ENCODE results near the gene GJC3.

Gene GJC3

GRCh38 chr7:99949645-99950228 is 20.3 kb upstream of the GJC3 start:
- peak in 1 of 2 experiments; percentile 29 for DNase-seq
- no peak for TF ChIP-seq GATA1 (IDR thresholded peaks at IDR 0.05; ENCODE audit: low read depth, low read length)
- TF ChIP-seq POLR2A (IDR thresholded peaks at IDR 0.05; ENCODE audit: low read length): no peak

- no peak for DNase-seq
Measured at GRCh38 chr7:99947608-99948007, 18.2 kb upstream of the GJC3 start.

GRCh38 chr7:99944497-99945070 is 15.2 kb upstream of the GJC3 start:
- no peak for TF ChIP-seq GATA1 (IDR thresholded peaks at IDR 0.05; ENCODE audit: low read depth, low read length)
- no peak for TF ChIP-seq POLR2A (IDR thresholded peaks at IDR 0.05; ENCODE audit: low read length)
- no peak for DNase-seq

More at GRCh38 chr7:99947608-99948007, 18.2 kb upstream of the GJC3 start:
- TF ChIP-seq GATA1 (IDR thresholded peaks at IDR 0.05; ENCODE audit: low read depth, low read length): no peak
- no peak for TF ChIP-seq POLR2A (IDR thresholded peaks at IDR 0.05; ENCODE audit: low read length)

GRCh38 chr7:99943641-99944496 is 14.4 kb upstream of the GJC3 start:
- no peak for DNase-seq
- TF ChIP-seq POLR2A (IDR thresholded peaks at IDR 0.05; ENCODE audit: low read length): no peak
- TF ChIP-seq GATA1 (IDR thresholded peaks at IDR 0.05; ENCODE audit: low read depth, low read length): no peak

GRCh38 chr7:99938296-99938695 is 8.9 kb upstream of the GJC3 start:
- no peak for DNase-seq
- TF ChIP-seq POLR2A (IDR thresholded peaks at IDR 0.05; ENCODE audit: low read length) (no peak), GATA1 (IDR thresholded peaks at IDR 0.05; ENCODE audit: low read depth, low read length) (no peak)

GRCh38 chr7:99935009-99935408 is 5.6 kb upstream of the GJC3 start:
- peak; percentile 59 to 64 for DNase-seq

GRCh38 chr7:99930376-99930775 is 956 bp upstream of the GJC3 start:
- TF ChIP-seq POLR2A (IDR thresholded peaks at IDR 0.05; ENCODE audit: low read length): no peak
- TF ChIP-seq GATA1 (IDR thresholded peaks at IDR 0.05; ENCODE audit: low read depth, low read length): no peak
- no peak for DNase-seq

- no peak for DNase-seq
- no peak for TF ChIP-seq GATA1 (IDR thresholded peaks at IDR 0.05; ENCODE audit: low read depth, low read length)
- TF ChIP-seq POLR2A (IDR thresholded peaks at IDR 0.05; ENCODE audit: low read length): no peak
Measured at GRCh38 chr7:99929730-99930053, 272 bp upstream of the GJC3 start.

- TF ChIP-seq GATA1 (IDR thresholded peaks at IDR 0.05; ENCODE audit: low read depth, low read length): no peak
- no peak for TF ChIP-seq POLR2A (IDR thresholded peaks at IDR 0.05; ENCODE audit: low read length)
- DNase-seq: no peak
Measured at GRCh38 chr7:99928188-99928587, 1.2 kb downstream of the GJC3 start.

- no peak for TF ChIP-seq GATA1 (IDR thresholded peaks at IDR 0.05; ENCODE audit: low read depth, low read length)
- TF ChIP-seq POLR2A (IDR thresholded peaks at IDR 0.05; ENCODE audit: low read length): no peak
- DNase-seq: peak in 1 of 2 experiments; percentile 11
Measured at GRCh38 chr7:99927536-99927935, 1.9 kb downstream of the GJC3 start.

GRCh38 chr7:99926321-99926720 is 3.1 kb downstream of the GJC3 start:
- no peak for DNase-seq
- no peak for TF ChIP-seq GATA1 (IDR thresholded peaks at IDR 0.05; ENCODE audit: low read depth, low read length)
- no peak for TF ChIP-seq POLR2A (IDR thresholded peaks at IDR 0.05; ENCODE audit: low read length)

- no peak for DNase-seq
- TF ChIP-seq GATA1 (IDR thresholded peaks at IDR 0.05; ENCODE audit: low read depth, low read length): no peak
- TF ChIP-seq POLR2A (IDR thresholded peaks at IDR 0.05; ENCODE audit: low read length): no peak
Measured at GRCh38 chr7:99923200-99923599, 6.2 kb downstream of the GJC3 start.

- TF ChIP-seq POLR2A (IDR thresholded peaks at IDR 0.05; ENCODE audit: low read length) (no peak), GATA1 (IDR thresholded peaks at IDR 0.05; ENCODE audit: low read depth, low read length) (no peak)
- peak; percentile 43 to 67 for DNase-seq
Measured at GRCh38 chr7:99920149-99920548, 9.3 kb downstream of the GJC3 start.

- no peak for DNase-seq
- TF ChIP-seq POLR2A (IDR thresholded peaks at IDR 0.05; ENCODE audit: low read length): peak; percentile 3
- no peak for TF ChIP-seq GATA1 (IDR thresholded peaks at IDR 0.05; ENCODE audit: low read depth, low read length)
Measured at GRCh38 chr7:99919814-99920112, 9.7 kb downstream of the GJC3 start.
